HepG2 (cell line): ENCODE data around the gene OBI1. TPM values are rescaled to one million over a fixed set of nuclear protein-coding genes. Genes with fewer than 3 reads are reported as not detected.
A peak's percentile ranks its signal among the peaks of the same experiment; 100 is the strongest.

Source experiments
- ATAC-seq: fragments of 200-7000 bp; cut with Tn5 transposase; 3 replicates; pipeline ENCODE4 v1.9.1; 2020; ENCODE audit warnings: mild to moderate bottlenecking, moderate library complexity
- BruUV-seq: library from RNA; stranded (reverse); fragments of 400-500 nt; replicated peaks from 2 replicates; lab custom pipeline; 2021; lab: Mats Ljungman, UMichigan
- CTCF ChIA-PET: fragments of 300-600 bp; formaldehyde crosslinking; extraction: SDS; loops from one replicate; lab custom pipeline; 2021; ENCODE audit warnings: low total read pairs, inconsistent platforms, low intra/inter-chr PET ratio; lab: Yijun Ruan, JAX
- POLR2A ChIA-PET: fragments of 350-600 bp; sonication (Branson Sonifier 250); formaldehyde crosslinking; loops from one replicate; lab custom pipeline; 2020; ENCODE audit warnings: antibody characterized with exemption, inconsistent platforms; lab: Yijun Ruan, JAX
- DNase-seq: peaks from one replicate; pipeline ENCODE4 v3.0.0-alpha.2; 2015; ENCODE audit warnings: low spot score
- FAIRE-seq: peaks from 3 replicates; lab custom pipeline; 2011; peaks lifted over from hg19 to GRCh38; lab: Jason Lieb, UNC
- H2AFZ ChIP-seq: one replicate; pipeline ENCODE4 v1.6.1; 2011; ENCODE audit warnings: low read length, inconsistent platforms
- H3K27ac ChIP-seq: fragments of 300-600 bp; 3 replicates; pipeline ENCODE4 v1.8.0; 2011; ENCODE audit warnings: mixed run types, mild to moderate bottlenecking, mixed read lengths, low read length, inconsistent platforms; ENCODE audit not compliant: insufficient read depth; ENCODE audit errors: extremely low read length
- H3K27me3 ChIP-seq, 2 experiments: fragments of 200-600 bp in 1 of 2; 2 replicates in 1 of 2; 3 replicates in 1 of 2; pipeline versions ENCODE4 v1.6.0 to v1.8.0; 2011; ENCODE audit warnings: low read length in 2 of 2, mild to moderate bottlenecking in 2 of 2, moderate library complexity in 2 of 2, inconsistent platforms in 1 of 2; ENCODE audit not compliant: insufficient read depth in 2 of 2, control insufficient read depth in 1 of 2
- H3K36me3 ChIP-seq, 2 experiments: fragments of 200-600 bp in 1 of 2; replicated peaks in 1 of 2; 2 replicates in 1 of 2; 3 replicates in 1 of 2; pipeline versions ENCODE4 v1.5.1 to v1.8.0; 2011; ENCODE audit warnings: low read length in 2 of 2, inconsistent platforms in 1 of 2; ENCODE audit not compliant: insufficient read depth in 2 of 2, control insufficient read depth in 1 of 2
- H3K4me1 ChIP-seq: 2 replicates; pipeline ENCODE4 v1.5.1; 2012; ENCODE audit warnings: low read length, inconsistent platforms; ENCODE audit not compliant: insufficient read depth
- H3K4me2 ChIP-seq: 2 replicates; pipeline ENCODE4 v1.6.0; 2011; ENCODE audit warnings: low read depth, low read length, inconsistent platforms
- H3K4me3 ChIP-seq, 3 experiments: fragments of 200-600 bp in 1 of 3; sonication (generic), shearing (Covaris generic) in 1 of 3; replicated peaks in 1 of 3; 2 replicates each; pipeline ENCODE4 v1.5.1; 2011 to 2016; ENCODE audit warnings: low read length in 3 of 3, inconsistent platforms in 2 of 3, low read depth in 2 of 3, mild to moderate bottlenecking in 2 of 3, control low read depth in 1 of 3, mixed read lengths in 1 of 3; ENCODE audit not compliant: insufficient read depth in 1 of 3
- H3K79me2 ChIP-seq: one replicate; pipeline ENCODE4 v1.6.1; 2011; ENCODE audit warnings: low read length, inconsistent platforms; ENCODE audit not compliant: insufficient read depth
- H3K9ac ChIP-seq: 2 replicates; pipeline ENCODE4 v1.6.0; 2011; ENCODE audit warnings: mild to moderate bottlenecking, low read depth, low read length, inconsistent platforms; ENCODE audit not compliant: insufficient read depth
- H3K9me3 ChIP-seq: 2 replicates; pipeline ENCODE4 v1.5.1; 2012; ENCODE audit warnings: mild to moderate bottlenecking, low read length
- H4K20me1 ChIP-seq: 2 replicates; pipeline ENCODE4 v1.6.0; 2011; ENCODE audit warnings: inconsistent platforms, mild to moderate bottlenecking, low read length, moderate library complexity; ENCODE audit not compliant: insufficient read depth
- BRD4 ChIP-seq: sonication (generic); formaldehyde crosslinking; IDR thresholded peaks from 2 replicates; pipeline ENCODE4 v1.4.0; 2020; ENCODE audit warnings: missing genetic modification reagents
- CENPBD1 ChIP-seq: sonication (generic); formaldehyde crosslinking; IDR thresholded peaks from 2 replicates; pipeline ENCODE4 v1.8.0; 2022; ENCODE audit warnings: missing genetic modification reagents, low read depth, mild to moderate bottlenecking, borderline replicate concordance
- GABPA ChIP-seq, 2 experiments: IDR thresholded peaks; 2 replicates each; pipeline ENCODE4 v1.6.1; 2011 to 2016; ENCODE audit warnings: low read depth in 2 of 2, low read length in 1 of 2, missing biosample characterization in 1 of 2, missing genetic modification characterization in 1 of 2
- HNF4A ChIP-seq: sonication (generic); formaldehyde crosslinking; IDR thresholded peaks from 2 replicates; pipeline ENCODE4 v1.4.0; 2020; ENCODE audit warnings: missing genetic modification reagents
- IKZF1 ChIP-seq: fragments of 450-650 bp; IDR thresholded peaks from 2 replicates; pipeline ENCODE4 v1.7.1; 2016
- KLF9 ChIP-seq: IDR thresholded peaks from 2 replicates; pipeline ENCODE4 v1.6.1; 2016; ENCODE audit warnings: low read depth
- MED13 ChIP-seq: sonication (generic); formaldehyde crosslinking; IDR thresholded peaks from 2 replicates; pipeline ENCODE4 v1.5.0; 2020; ENCODE audit warnings: missing genetic modification reagents
- NFIB ChIP-seq: sonication (generic); formaldehyde crosslinking; IDR thresholded peaks from 2 replicates; pipeline ENCODE4 v1.9.0; 2021; ENCODE audit warnings: missing genetic modification reagents, mild to moderate bottlenecking, borderline replicate concordance
- NFKBIZ ChIP-seq: IDR thresholded peaks from 2 replicates; pipeline ENCODE4 v1.6.1; 2018; ENCODE audit warnings: missing genetic modification reagents, missing compliant biosample characterization
- PRPF4 ChIP-seq: fragments of 200-400 bp; formaldehyde crosslinking; IDR thresholded peaks from 2 replicates; pipeline ENCODE4 v1.6.1; 2016; ENCODE audit warnings: low read length, low read depth; ENCODE audit not compliant: poor library complexity, severe bottlenecking
- RFXANK ChIP-seq: IDR thresholded peaks from 2 replicates; pipeline ENCODE4 v1.6.1; 2016
- ZBTB46 ChIP-seq: sonication (generic); formaldehyde crosslinking; IDR thresholded peaks from 2 replicates; pipeline ENCODE4 v1.4.0; 2020; ENCODE audit warnings: mild to moderate bottlenecking, missing genetic modification reagents, borderline replicate concordance
- ZNF281 ChIP-seq: sonication (generic); formaldehyde crosslinking; IDR thresholded peaks from 2 replicates; pipeline ENCODE4 v1.4.0; 2020; ENCODE audit warnings: missing genetic modification reagents, borderline replicate concordance
- ZNF547 ChIP-seq: sonication (generic); formaldehyde crosslinking; IDR thresholded peaks from 2 replicates; pipeline ENCODE4 v1.5.1; 2020; ENCODE audit warnings: mild to moderate bottlenecking, missing genetic modification reagents
- ZNF788 ChIP-seq: sonication (generic); formaldehyde crosslinking; IDR thresholded peaks from 2 replicates; pipeline ENCODE4 v1.5.0; 2020; ENCODE audit warnings: mild to moderate bottlenecking, missing genetic modification reagents, borderline replicate concordance
- WGBS: methylation state at CpG from one replicate; pipeline ENCODE4 v1.1.6; 2017; ENCODE audit warnings: low lambda C conversion rate; 5-methylcytosine and 5-hydroxymethylcytosine counted together
- in situ Hi-C: cut with HindIII; loops from 2 replicates; pipeline ENCODE4 v1.10.0; 2017; ENCODE audit warnings: low pct_unique_long_range_greater_than_20kb; ENCODE audit not compliant: extremely low pct_ligation_motif_present
- intact Hi-C: fragments of 100-400 bp; cut with micrococcal nuclease; formaldehyde crosslinking; loops from one replicate; pipeline ENCODE4 v1.10.0; 2022; ENCODE audit not compliant: unreplicated experiment
- polyA plus RNA-seq, 8 experiments: library from polyadenylated mRNA; depleted of rRNA in 3 of 8; stranded (reverse) in 7 of 8; unstranded in 1 of 8; fragments of >200 nt; fragmentation: Illumina TruSeq in 4 of 8; extraction: Trizol in 4 of 8; gene quantifications; 2 replicates each; pipeline versions ENCODE4 v1.2.1 to v1.2.3, GENCODE V29; 2011 to 2016; ENCODE audit warnings: low read depth in 4 of 8, missing spikeins in 1 of 8, mixed read lengths in 1 of 8; ENCODE audit not compliant: insufficient read depth in 1 of 8
- total RNA-seq, 5 experiments: library from RNA; depleted of rRNA; stranded (reverse); fragments of >200 nt; fragmentation: Illumina TruSeq; extraction: Trizol; gene quantifications; 2 replicates each; pipeline ENCODE4 v1.2.3, GENCODE V29; 2016; ENCODE audit warnings: low read depth in 1 of 5

The OBI1 gene
- total and polyA plus RNA-seq, 2 of the 13 experiments (the other 11 are each of a cell fraction or from before 2014, with no cell fraction given) = 7.8 to 23.5 TPM

- Histone ChIP-seq H4K20me1 (peaks cover 4% of the 10 kb centered on the region), H3K36me3 (no peaks in the 10 kb centered on the region; a peak in 1 of 5 replicates), H3K27me3 (peaks cover 0 to 14% of the 10 kb centered on the region in 2 experiments; a peak in 2 of 5 replicates), H2AFZ (peak overlapping the region; percentile 100), H3K9me3 (no peaks in the 10 kb centered on the region), H3K4me2 (peak overlapping the region; percentile 95), H3K9ac (peak overlapping the region; percentile 83), H3K4me3 (peak overlapping the region; percentile 79 to 90 (median 90)), H3K27ac (no peak overlapping the region), H3K79me2 (peaks cover 34% of the 10 kb centered on the region), H3K4me1 (peaks cover 17% of the 10 kb centered on the region)
- ATAC-seq (peak; percentile 72), DNase-seq (peak; percentile 25), FAIRE-seq (no peak)
- ChIA-PET CTCF (no interaction called here), POLR2A (interaction anchor here (0.8 to 1.2 kb wide), 3 partner anchors 15 to 57 kb away, joined by 3 to 4 read pairs (median 3); partner anchors contain the start of gene POU4F1)
- WGBS = 5% methylated on average over 18 of the region's 20 CpGs
- BruUV-seq = no TSS peak
- in situ Hi-C loops (no loop called here), intact Hi-C loops (loop anchor here (1.0 kb wide), 1 partner anchor 57 kb away; the partner anchor contains the start of gene POU4F1)
- TF ChIP-seq NFKBIZ (no peak), ZNF788 (CRISPR knock-in tag) (no peak), CENPBD1 (CRISPR knock-in tag) (no peak), IKZF1 (no peak), GABPA (IDR thresholded peaks at IDR 0.05; ENCODE audit: low read depth, low read length) (no peak), GABPA (CRISPR knock-in tag; IDR thresholded peaks at IDR 0.05; ENCODE audit: low read depth) (peak; percentile 31; the same call in 1 of the 2 replicates), KLF9 (CRISPR knock-in tag) (no peak), HNF4A (no peak), ZBTB46 (no peak), BRD4 (CRISPR knock-in tag) (0 out of 2 replicates have a peak, but pooled peaks have one; percentile 36), NFIB (CRISPR knock-in tag) (no peak), MED13 (CRISPR knock-in tag) (no peak), PRPF4 (no peak), ZNF281 (CRISPR knock-in tag) (peak; percentile 26; the same call in 1 of the 2 replicates), RFXANK (no peak), ZNF547 (no peak)
These were observed 958 bp upstream of the OBI1 start for GRCh38 chr13:78659732-78660494.
